HS-5 (cell line): ENCODE data around the gene CER1.

Experiments used
- DNase-seq: peaks from one replicate; pipeline ENCODE4 v3.0.0-alpha.2; 2012; ENCODE audit warnings: low read depth

Gene CER1

GRCh38 chr9:14722391-14723035, at the start of gene CER1:
TSS of gene CER1 (minus strand) at chr9:14722733. CDS start at chr9:14722672, 61 bp downstream.
- DNase-seq = no peak

- no peak for DNase-seq
These were observed 48.1 kb upstream of the CER1 start for GRCh38 chr9:14770592-14770991.

GRCh38 chr9:14769230-14769571, 46.7 kb upstream of the CER1 start:
- DNase-seq = no peak

- DNase-seq = peak; percentile 32
These were observed 46.1 kb upstream of the CER1 start for GRCh38 chr9:14768405-14769229.

GRCh38 chr9:14766299-14766698, 43.8 kb upstream of the CER1 start:
- no peak for DNase-seq

GRCh38 chr9:14761584-14761983, 39.1 kb upstream of the CER1 start:
- DNase-seq = no peak

- DNase-seq = no peak
These were observed 37.5 kb upstream of the CER1 start for GRCh38 chr9:14760060-14760459.

GRCh38 chr9:14756291-14756690, 33.8 kb upstream of the CER1 start:
- no peak for DNase-seq

- no peak for DNase-seq
These were observed 30.3 kb upstream of the CER1 start for GRCh38 chr9:14752871-14753270.

- DNase-seq = no peak
These were observed 29.7 kb upstream of the CER1 start for GRCh38 chr9:14752271-14752670.

- no peak for DNase-seq
These were observed 28.3 kb upstream of the CER1 start for GRCh38 chr9:14750821-14751220.

GRCh38 chr9:14749741-14750211, 27.2 kb upstream of the CER1 start:
- DNase-seq = no peak

GRCh38 chr9:14748373-14748772, 25.8 kb upstream of the CER1 start:
- DNase-seq = no peak

- no peak for DNase-seq
These were observed 24.6 kb upstream of the CER1 start for GRCh38 chr9:14747111-14747510.

GRCh38 chr9:14746626-14747025, 24.1 kb upstream of the CER1 start:
- no peak for DNase-seq

GRCh38 chr9:14744768-14745167, 22.2 kb upstream of the CER1 start:
- no peak for DNase-seq

GRCh38 chr9:14741369-14741768, 18.8 kb upstream of the CER1 start:
- DNase-seq = no peak

GRCh38 chr9:14733133-14733532, 10.6 kb upstream of the CER1 start:
- no peak for DNase-seq

GRCh38 chr9:14731294-14731981, 8.9 kb upstream of the CER1 start:
- no peak for DNase-seq

GRCh38 chr9:14730461-14730898, 7.9 kb upstream of the CER1 start:
- DNase-seq = no peak

- DNase-seq = no peak
These were observed 768 bp upstream of the CER1 start for GRCh38 chr9:14723301-14723700.

GRCh38 chr9:14719231-14719923, 3.2 kb downstream of the CER1 start:
- no peak for DNase-seq
